Nephron (organoid): ENCODE data around the gene ZNF143.

ENCODE experiments used
- H3K27ac Mint-ChIP-seq, 3 experiments: 2 replicates each; pipeline ENCODE4 v1.8.0; 2020; ENCODE audit warnings: mixed read lengths in 3 of 3, mild to moderate bottlenecking in 2 of 3, moderate library complexity in 1 of 3
- H3K27me3 Mint-ChIP-seq: 2 replicates; pipeline ENCODE4 v1.8.0; 2021; ENCODE audit warnings: low read depth, mild to moderate bottlenecking, moderate library complexity, mixed read lengths
- H3K36me3 Mint-ChIP-seq: 2 replicates; pipeline ENCODE4 v1.8.0; 2020; ENCODE audit warnings: low read depth, mixed read lengths
- H3K4me1 Mint-ChIP-seq: 2 replicates; pipeline ENCODE4 v1.8.0; 2020; ENCODE audit warnings: mixed read lengths
- H3K4me3 Mint-ChIP-seq, 3 experiments: 2 replicates each; pipeline ENCODE4 v1.8.0; 2020; ENCODE audit warnings: mild to moderate bottlenecking in 3 of 3, mixed read lengths in 3 of 3, moderate library complexity in 2 of 3
- H3K9me3 Mint-ChIP-seq: 2 replicates; pipeline ENCODE4 v1.8.0; 2020; ENCODE audit warnings: mixed read lengths
- TF ChIP-seq, protein P1 (sequence below), 3 experiments: fragments of 200-600 bp; sonication (generic); IDR thresholded peaks; one replicate each; pipeline ENCODE4 v1.5.0; 2021; ENCODE audit warnings: antibody characterized with exemption in 3 of 3; ENCODE audit not compliant: unreplicated experiment in 3 of 3

The ZNF143 gene

GRCh38 chr11:9568161-9568853, 107.5 kb downstream of the ZNF143 start:
- Mint-ChIP-seq H3K9me3 (no peaks in the 10 kb centered on the region), H3K4me3 (peak overlapping the region; percentile 41 to 71 (median 67)), H3K27me3 (peaks cover 4% of the 10 kb centered on the region), H3K4me1 (peaks cover 56% of the 10 kb centered on the region), H3K27ac (peak overlapping the region; percentile 92 to 98 (median 96)), H3K36me3 (no peaks in the 10 kb centered on the region)
- TF ChIP-seq, protein P1, sequence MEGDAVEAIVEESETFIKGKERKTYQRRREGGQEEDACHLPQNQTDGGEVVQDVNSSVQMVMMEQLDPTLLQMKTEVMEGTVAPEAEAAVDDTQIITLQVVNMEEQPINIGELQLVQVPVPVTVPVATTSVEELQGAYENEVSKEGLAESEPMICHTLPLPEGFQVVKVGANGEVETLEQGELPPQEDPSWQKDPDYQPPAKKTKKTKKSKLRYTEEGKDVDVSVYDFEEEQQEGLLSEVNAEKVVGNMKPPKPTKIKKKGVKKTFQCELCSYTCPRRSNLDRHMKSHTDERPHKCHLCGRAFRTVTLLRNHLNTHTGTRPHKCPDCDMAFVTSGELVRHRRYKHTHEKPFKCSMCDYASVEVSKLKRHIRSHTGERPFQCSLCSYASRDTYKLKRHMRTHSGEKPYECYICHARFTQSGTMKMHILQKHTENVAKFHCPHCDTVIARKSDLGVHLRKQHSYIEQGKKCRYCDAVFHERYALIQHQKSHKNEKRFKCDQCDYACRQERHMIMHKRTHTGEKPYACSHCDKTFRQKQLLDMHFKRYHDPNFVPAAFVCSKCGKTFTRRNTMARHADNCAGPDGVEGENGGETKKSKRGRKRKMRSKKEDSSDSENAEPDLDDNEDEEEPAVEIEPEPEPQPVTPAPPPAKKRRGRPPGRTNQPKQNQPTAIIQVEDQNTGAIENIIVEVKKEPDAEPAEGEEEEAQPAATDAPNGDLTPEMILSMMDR (IDR thresholded peaks at IDR 0.05; ENCODE audit: unreplicated experiment in 3 of 3): no peak

DNA sequence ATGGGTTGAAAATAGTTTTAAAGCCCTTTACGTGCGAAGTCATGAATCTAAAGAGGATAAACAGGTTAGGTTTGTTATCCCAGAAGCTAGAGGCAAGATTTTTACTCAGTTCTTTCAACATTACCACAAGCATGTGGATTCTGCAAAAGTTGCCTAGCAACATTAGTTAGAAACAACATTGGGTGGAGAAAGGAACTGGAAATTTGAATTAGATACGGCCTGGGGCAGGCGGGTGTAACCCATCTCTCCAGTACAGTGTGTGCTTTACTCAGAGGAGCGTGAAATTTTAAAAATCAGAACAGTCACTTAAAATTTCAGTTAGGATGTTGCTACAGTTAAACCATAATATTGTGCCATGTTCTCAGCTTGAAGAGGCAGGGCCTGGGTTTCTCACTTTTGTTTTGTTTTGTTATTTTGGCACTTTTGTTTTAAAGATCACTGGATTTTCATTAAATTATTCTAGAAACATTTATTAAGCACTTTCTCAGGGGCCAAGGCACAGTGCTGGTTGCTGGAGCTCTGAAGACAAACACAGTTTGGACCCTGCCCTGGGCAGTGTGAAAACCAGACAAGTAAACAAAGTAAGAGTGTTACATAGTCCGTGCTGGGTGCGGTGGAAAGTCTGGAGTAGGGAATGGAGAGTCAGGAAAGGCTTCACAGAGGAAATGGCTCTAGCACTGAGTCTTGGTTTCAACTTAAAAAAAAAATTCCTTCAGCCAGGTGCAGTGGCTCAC, 108.2 kb downstream of the ZNF143 start:
- Mint-ChIP-seq H3K9me3 (no peaks in the 10 kb centered on the region), H3K4me3 (peak overlapping the region; percentile 41 to 71 (median 67)), H3K27ac (peak overlapping the region; percentile 92 to 98 (median 96)), H3K36me3 (no peaks in the 10 kb centered on the region), H3K27me3 (peaks cover 4% of the 10 kb centered on the region), H3K4me1 (peaks cover 56% of the 10 kb centered on the region)
- TF ChIP-seq, protein P1 (IDR thresholded peaks at IDR 0.05; ENCODE audit: unreplicated experiment in 3 of 3): no peak

- peak overlapping the region; percentile 41 to 71 (median 60) for H3K4me3 Mint-ChIP-seq
- H3K27ac Mint-ChIP-seq: peak overlapping the region; percentile 92 to 98 (median 96)
- peaks cover 4% of the 10 kb centered on the region for H3K27me3 Mint-ChIP-seq
- no peaks in the 10 kb centered on the region for H3K9me3 Mint-ChIP-seq
- peaks cover 56% of the 10 kb centered on the region for H3K4me1 Mint-ChIP-seq
- H3K36me3 Mint-ChIP-seq: no peaks in the 10 kb centered on the region
- TF ChIP-seq, protein P1 (IDR thresholded peaks at IDR 0.05; ENCODE audit: unreplicated experiment in 3 of 3): no peak
Measured at GRCh38 chr11:9569588-9570164, 108.9 kb downstream of the ZNF143 start.

DNA sequence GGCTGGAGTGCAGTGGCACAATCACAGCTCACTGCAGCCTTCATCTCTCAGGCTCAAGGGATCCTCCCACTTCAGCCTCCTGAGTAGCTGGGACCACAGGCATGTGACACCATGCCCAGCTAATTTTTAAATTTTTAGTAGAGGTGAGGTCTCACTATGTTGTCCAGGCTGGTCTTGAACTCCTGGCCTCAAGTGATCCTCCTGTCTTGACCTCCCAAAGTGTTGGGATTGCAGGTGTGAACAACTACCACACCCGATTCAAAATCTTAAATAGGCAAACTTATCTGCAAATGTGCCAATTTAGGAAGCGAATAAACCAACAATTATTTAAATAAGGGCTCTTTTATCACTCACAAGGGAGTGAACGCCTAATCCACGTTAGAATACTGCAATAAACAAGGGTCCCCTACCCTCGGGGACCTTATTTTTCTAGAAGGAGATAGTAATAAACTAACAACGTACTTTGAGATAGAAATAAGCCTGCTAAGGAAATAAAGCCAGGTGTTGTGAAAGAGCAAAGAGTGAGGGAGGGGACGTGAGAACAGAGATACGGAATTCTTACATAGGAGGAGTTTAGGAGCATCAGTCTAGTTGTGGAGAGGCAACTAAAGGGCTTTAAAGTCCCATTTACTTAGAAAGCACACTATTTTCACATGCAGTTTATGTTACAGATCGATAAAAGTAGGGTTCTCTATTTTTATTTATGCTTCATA, 109.7 kb downstream of the ZNF143 start:
- peak overlapping the region; percentile 37 to 74 (median 51) for H3K4me3 Mint-ChIP-seq

GRCh38 chr11:9571071-9571762, 110.4 kb downstream of the ZNF143 start:
- peaks cover 4% of the 10 kb centered on the region for H3K27me3 Mint-ChIP-seq
- no peaks in the 10 kb centered on the region for H3K9me3 Mint-ChIP-seq
- H3K4me1 Mint-ChIP-seq: peaks cover 61% of the 10 kb centered on the region
- TF ChIP-seq, protein P1 (IDR thresholded peaks at IDR 0.05; ENCODE audit: unreplicated experiment in 3 of 3): no peak
- H3K27ac Mint-ChIP-seq: peak overlapping the region; percentile 83 to 88 (median 85)
- H3K36me3 Mint-ChIP-seq: peaks cover 4% of the 10 kb centered on the region
- H3K4me3 Mint-ChIP-seq: peak overlapping the region; percentile 87 to 88 (median 88)

More for the DNA sequence above, 109.7 kb downstream of the ZNF143 start:
- Mint-ChIP-seq H3K27me3 (peaks cover 4% of the 10 kb centered on the region), H3K4me1 (peaks cover 60% of the 10 kb centered on the region), H3K27ac (peak overlapping the region in 2 of 3 experiments; percentile 96 to 98), H3K36me3 (no peaks in the 10 kb centered on the region), H3K9me3 (no peaks in the 10 kb centered on the region)
- TF ChIP-seq, protein P1 (IDR thresholded peaks at IDR 0.05; ENCODE audit: unreplicated experiment in 3 of 3): no peak
